GM19025 (cell line): ENCODE data around the gene CLSTN1.

Experiments
- ATAC-seq: cut with Tn5 transposase; IDR thresholded peaks from one replicate; pipeline ENCODE4 v1.9.1; 2021; ENCODE audit warnings: mild to moderate bottlenecking, low read depth, moderate library complexity; ENCODE audit not compliant: unreplicated experiment

Gene CLSTN1

GRCh38 chr1:9735800-9736199 is 88.0 kb downstream of the CLSTN1 start:
- ATAC-seq: no peak

- ATAC-seq: no peak
Observed at GRCh38 chr1:9733160-9733789, 90.5 kb downstream of the CLSTN1 start.

GRCh38 chr1:9732123-9732971 is 91.4 kb downstream of the CLSTN1 start:
- ATAC-seq: no peak

- ATAC-seq: no peak
Observed at GRCh38 chr1:9731561-9731960, 92.2 kb downstream of the CLSTN1 start.

GRCh38 chr1:9731051-9731537 is 92.7 kb downstream of the CLSTN1 start:
- no peak for ATAC-seq

GRCh38 chr1:9730096-9730901 is 93.5 kb downstream of the CLSTN1 start:
- no peak for ATAC-seq

GRCh38 chr1:9729523-9729922 is 94.2 kb downstream of the CLSTN1 start:
- ATAC-seq: no peak

- no peak for ATAC-seq
Observed at GRCh38 chr1:9728451-9729295, 95.1 kb downstream of the CLSTN1 start.

- ATAC-seq: no peak
Observed at GRCh38 chr1:9726905-9727595, 96.7 kb downstream of the CLSTN1 start.

- ATAC-seq: no peak
Observed at GRCh38 chr1:9726406-9726805, 97.4 kb downstream of the CLSTN1 start.

GRCh38 chr1:9724706-9725476 is 98.9 kb downstream of the CLSTN1 start:
- no peak for ATAC-seq

- no peak for ATAC-seq
Observed at GRCh38 chr1:9723926-9724325, 99.8 kb downstream of the CLSTN1 start.

GRCh38 chr1:9723068-9723805 is 100.5 kb downstream of the CLSTN1 start:
- ATAC-seq: no peak

GRCh38 chr1:9722378-9722749 is 101.4 kb downstream of the CLSTN1 start:
- no peak for ATAC-seq

GRCh38 chr1:9721606-9722377 is 102.0 kb downstream of the CLSTN1 start:
- no peak for ATAC-seq

GRCh38 chr1:9720785-9721605 is 102.8 kb downstream of the CLSTN1 start:
- no peak for ATAC-seq
